ENCODE results near the gene PTGER2.

PTGER2 gene

GRCh38 chr14:52313903-52314594, at the start of gene PTGER2:
Gene PTGER2 (plus strand): TSS chr14:52314312. CDS start chr14:52314549, 237 bp downstream.
- DNase-seq (ENCODE audit: low read depth in 2 of 2): peak; percentile 50 to 61

GRCh38 chr14:52265253-52265652, 48.9 kb upstream of the PTGER2 start:
- DNase-seq (ENCODE audit: low read depth in 2 of 2): no peak

- no peak for DNase-seq (ENCODE audit: low read depth in 2 of 2)
Observed at GRCh38 chr14:52266179-52266578, 47.9 kb upstream of the PTGER2 start.

- no peak for DNase-seq (ENCODE audit: low read depth in 2 of 2)
Observed at GRCh38 chr14:52266782-52267181, 47.3 kb upstream of the PTGER2 start.

GRCh38 chr14:52267501-52268278, 46.4 kb upstream of the PTGER2 start, which contains the start of gene PTGDR:
Gene PTGDR (plus strand): TSS chr14:52267698. CDS start chr14:52267815, 117 bp downstream.
- peak in 1 of 2 donors; percentile 20 for DNase-seq (ENCODE audit: low read depth in 2 of 2)

- peak in 1 of 2 donors; percentile 6 for DNase-seq (ENCODE audit: low read depth in 2 of 2)
Observed at GRCh38 chr14:52268279-52269061, 45.6 kb upstream of the PTGER2 start.

- DNase-seq (ENCODE audit: low read depth in 2 of 2): no peak
Observed at GRCh38 chr14:52269100-52269499, 45.0 kb upstream of the PTGER2 start.

- no peak for DNase-seq (ENCODE audit: low read depth in 2 of 2)
Observed at GRCh38 chr14:52269982-52270381, 44.1 kb upstream of the PTGER2 start.

- no peak for DNase-seq (ENCODE audit: low read depth in 2 of 2)
Observed at GRCh38 chr14:52271538-52271937, 42.6 kb upstream of the PTGER2 start.

GRCh38 chr14:52272375-52272774, 41.7 kb upstream of the PTGER2 start:
- DNase-seq (ENCODE audit: low read depth in 2 of 2): no peak

GRCh38 chr14:52275372-52275771, 38.7 kb upstream of the PTGER2 start:
- DNase-seq (ENCODE audit: low read depth in 2 of 2): no peak

GRCh38 chr14:52277552-52277951, 36.6 kb upstream of the PTGER2 start:
- no peak for DNase-seq (ENCODE audit: low read depth in 2 of 2)

- no peak for DNase-seq (ENCODE audit: low read depth in 2 of 2)
Observed at GRCh38 chr14:52279408-52279807, 34.7 kb upstream of the PTGER2 start.

- no peak for DNase-seq (ENCODE audit: low read depth in 2 of 2)
Observed at GRCh38 chr14:52283099-52283498, 31.0 kb upstream of the PTGER2 start.

- no peak for DNase-seq (ENCODE audit: low read depth in 2 of 2)
Observed at GRCh38 chr14:52286661-52287649, 27.2 kb upstream of the PTGER2 start.

- DNase-seq (ENCODE audit: low read depth in 2 of 2): no peak
Observed at GRCh38 chr14:52296378-52296777, 17.7 kb upstream of the PTGER2 start.

GRCh38 chr14:52298795-52299194, 15.3 kb upstream of the PTGER2 start:
- no peak for DNase-seq (ENCODE audit: low read depth in 2 of 2)

- DNase-seq (ENCODE audit: low read depth in 2 of 2): no peak
Observed at GRCh38 chr14:52299692-52300278, 14.3 kb upstream of the PTGER2 start.

GRCh38 chr14:52303236-52303635, 10.9 kb upstream of the PTGER2 start:
- DNase-seq (ENCODE audit: low read depth in 2 of 2): no peak

GRCh38 chr14:52304248-52304904, 9.7 kb upstream of the PTGER2 start:
- no peak for DNase-seq (ENCODE audit: low read depth in 2 of 2)
